Stomach (tissue), 9 donors: Measurements from ENCODE around the gene PTGIR. TPM values are rescaled to one million over a fixed set of nuclear protein-coding genes. Genes with fewer than 3 reads are reported as not detected.

Experiments used
- DNase-seq, 2 donors: peaks; one replicate each; pipeline versions ENCODE4 v3.0.0 to v3.0.0-alpha.2; 2013 to 2019
- H3K27ac ChIP-seq, 5 donors: fragments of 200-600 bp in 4 of 5; sonication (generic) in 4 of 5; one replicate each; pipeline ENCODE4 v1.5.1; 2013 to 2019; ENCODE audit warnings: mild to moderate bottlenecking in 1 of 5, moderate library complexity in 1 of 5
- H3K27me3 ChIP-seq, 3 donors: fragments of 200-600 bp; sonication (generic); one replicate each; pipeline ENCODE4 v1.5.1; 2017 to 2019; ENCODE audit warnings: mixed run types in 1 of 3
- H3K36me3 ChIP-seq, 4 donors: fragments of 200-600 bp; sonication (generic); 1 replicate in 3 of 4; 2 replicates in 1 of 4; pipeline ENCODE4 v1.5.1; 2016 to 2019
- H3K4me1 ChIP-seq, 4 donors: fragments of 200-600 bp; sonication (generic); one replicate each; pipeline ENCODE4 v1.5.1; 2016 to 2019
- H3K4me3 ChIP-seq, 4 donors: fragments of 200-600 bp; sonication (generic) in 3 of 4; one replicate each; pipeline ENCODE4 v1.5.1; 2016 to 2019; ENCODE audit warnings: mild to moderate bottlenecking in 1 of 4
- H3K9me3 ChIP-seq, 4 donors: fragments of 200-600 bp; sonication (generic); one replicate each; pipeline ENCODE4 v1.5.1; 2016 to 2019
- EP300 ChIP-seq: sonication (generic); formaldehyde crosslinking; IDR thresholded peaks from one replicate; pipeline ENCODE4 v1.6.1; 2017; ENCODE audit warnings: antibody characterized with exemption
- POLR2A ChIP-seq, 4 donors: fragments of 450-650 bp; IDR thresholded peaks; one replicate each; pipeline ENCODE4 v1.6.1; 2016; ENCODE audit warnings: antibody characterized with exemption in 4 of 4, control low read depth in 2 of 4, mild to moderate bottlenecking in 1 of 4, moderate library complexity in 1 of 4
- POLR2AphosphoS5 ChIP-seq, 3 donors: sonication (generic); formaldehyde crosslinking; IDR thresholded peaks; one replicate each; pipeline ENCODE4 v1.6.1; 2016; ENCODE audit warnings: antibody characterized with exemption in 3 of 3
- WGBS, 5 donors: extraction: QIAGEN DNeasy Blood & Tissue Kit in 3 of 5; methylation state at CpG; one replicate each; pipeline versions ENCODE4 v1.1.5 to v1.1.7; 2013 to 2018; 5-methylcytosine and 5-hydroxymethylcytosine counted together
- intact Hi-C: fragments of 100-400 bp; cut with DNase I; formaldehyde crosslinking; loops from one replicate; pipeline ENCODE4 v1.15.1; 2023; ENCODE audit warnings: low total_unique reads
- polyA plus RNA-seq, 3 donors: library from polyadenylated mRNA; stranded (reverse); fragments of 200-250 nt; gene quantifications; one replicate each; pipeline ENCODE4 v1.2.3, GENCODE V29; 2013
- total RNA-seq, 5 donors: library from RNA; depleted of rRNA; stranded (reverse); fragments of >200 nt; gene quantifications; one replicate each; pipeline versions ENCODE4 v1.1.0 to v1.2.3, GENCODE V29; 2014 to 2016
- TF ChIP-seq, protein P1 (sequence below), 7 experiments: fragments of 450-650 bp in 4 of 7; fragments of 200-600 bp in 3 of 7; sonication (generic) in 3 of 7; IDR thresholded peaks; one replicate each; pipeline ENCODE4 v1.5.1; 2016 to 2019; ENCODE audit warnings: antibody characterized with exemption in 7 of 7, control low read depth in 2 of 7, mild to moderate bottlenecking in 1 of 7
- donor health status: healthy with polysubstance abuse.
- donor health status: Bipolar disorder and iron deficiency.
- donor health status: healthy.

Gene PTGIR
- total and polyA plus RNA-seq, 8 donors: 1.6 to 6.7 (median 1.8) TPM; not detected in 2

DNA sequence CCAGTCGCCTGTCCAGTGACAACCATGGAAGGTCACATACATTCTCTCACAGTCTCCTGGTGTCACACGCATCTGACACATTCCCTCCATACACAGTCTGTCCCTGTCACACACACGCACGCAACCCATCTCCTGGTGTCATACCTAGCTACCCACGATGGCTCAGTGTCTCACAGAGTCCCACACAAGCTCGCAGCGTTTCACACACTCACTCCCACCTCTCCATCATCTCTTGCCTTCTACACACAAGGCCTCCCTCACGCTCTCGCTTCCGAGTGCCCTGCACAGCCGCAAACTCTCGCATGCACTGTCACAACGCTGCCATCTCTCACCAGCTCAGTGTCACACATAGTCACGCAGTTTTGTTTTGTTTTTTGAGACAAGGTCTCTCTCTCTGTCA is 12.3 kb upstream of the PTGIR start:
- Histone ChIP-seq H3K4me1 (peaks cover 30 to 56% (median 52%) of the 10 kb centered on the region in 4 donors), H3K4me3 (no peak overlapping the region), H3K9me3 (no peaks in the 10 kb centered on the region), H3K36me3 (no peaks in the 10 kb centered on the region), H3K27me3 (peaks cover 0 to 74% (median 22%) of the 10 kb centered on the region in 3 donors), H3K27ac (no peak overlapping the region)
- intact Hi-C loops: no loop called here
- TF ChIP-seq POLR2A (IDR thresholded peaks at IDR 0.05): no peak
- TF ChIP-seq, protein P1, sequence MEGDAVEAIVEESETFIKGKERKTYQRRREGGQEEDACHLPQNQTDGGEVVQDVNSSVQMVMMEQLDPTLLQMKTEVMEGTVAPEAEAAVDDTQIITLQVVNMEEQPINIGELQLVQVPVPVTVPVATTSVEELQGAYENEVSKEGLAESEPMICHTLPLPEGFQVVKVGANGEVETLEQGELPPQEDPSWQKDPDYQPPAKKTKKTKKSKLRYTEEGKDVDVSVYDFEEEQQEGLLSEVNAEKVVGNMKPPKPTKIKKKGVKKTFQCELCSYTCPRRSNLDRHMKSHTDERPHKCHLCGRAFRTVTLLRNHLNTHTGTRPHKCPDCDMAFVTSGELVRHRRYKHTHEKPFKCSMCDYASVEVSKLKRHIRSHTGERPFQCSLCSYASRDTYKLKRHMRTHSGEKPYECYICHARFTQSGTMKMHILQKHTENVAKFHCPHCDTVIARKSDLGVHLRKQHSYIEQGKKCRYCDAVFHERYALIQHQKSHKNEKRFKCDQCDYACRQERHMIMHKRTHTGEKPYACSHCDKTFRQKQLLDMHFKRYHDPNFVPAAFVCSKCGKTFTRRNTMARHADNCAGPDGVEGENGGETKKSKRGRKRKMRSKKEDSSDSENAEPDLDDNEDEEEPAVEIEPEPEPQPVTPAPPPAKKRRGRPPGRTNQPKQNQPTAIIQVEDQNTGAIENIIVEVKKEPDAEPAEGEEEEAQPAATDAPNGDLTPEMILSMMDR (IDR thresholded peaks at IDR 0.05): no peak
- TF ChIP-seq POLR2AphosphoS5 (IDR thresholded peaks at IDR 0.05): no peak
- no peak for TF ChIP-seq EP300
- WGBS, 5 donors: 75 to 80% (median 77%) methylated on average over 14 of the region's 14 CpGs
- DNase-seq: no peak

DNA sequence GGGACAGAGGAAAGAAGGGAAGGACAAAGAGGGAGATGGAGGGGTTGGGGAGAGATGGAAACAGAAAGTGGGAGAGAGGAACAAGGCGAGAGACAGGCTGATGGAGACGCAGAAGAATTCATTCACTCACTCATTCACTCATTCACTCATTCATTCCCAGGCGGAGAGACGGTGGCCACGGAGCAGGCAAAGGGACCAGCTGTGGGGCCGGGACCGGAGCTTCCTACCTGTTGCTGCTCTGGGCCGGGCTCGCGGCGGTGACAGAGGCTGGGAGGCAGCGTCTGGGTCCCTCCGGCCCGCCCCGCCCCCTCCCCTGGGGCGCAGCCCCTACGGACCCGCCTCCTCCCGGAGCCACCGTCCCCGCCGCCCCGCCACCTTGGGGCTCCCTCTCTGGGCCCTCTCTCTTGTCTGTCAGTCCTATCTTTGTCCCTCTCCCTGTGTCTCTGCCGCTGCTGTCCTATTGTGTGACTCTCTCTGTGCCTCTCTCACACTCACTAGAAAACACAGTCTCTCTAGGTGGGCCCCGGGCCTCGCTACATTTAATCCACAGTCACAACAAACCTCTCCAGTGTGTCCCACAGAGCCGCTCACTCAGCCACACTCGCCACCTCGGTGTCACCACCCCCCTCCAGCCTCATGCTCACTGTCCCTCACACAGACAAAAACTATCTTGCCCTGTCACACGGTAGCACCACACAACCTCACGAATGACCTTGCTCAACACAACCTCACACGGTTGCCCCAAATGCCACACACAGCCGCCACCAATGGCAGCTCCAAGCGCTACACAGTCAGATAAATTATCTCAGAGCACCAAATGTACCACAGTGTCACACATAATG is 11.3 kb upstream of the PTGIR start, which contains the start of gene GNG8:
GNG8 (minus strand) TSS at position 283 of the 842 bp plus-strand sequence. CDS start 1,520 bp downstream, outside the sequence.
- Histone ChIP-seq H3K36me3 (no peaks in the 10 kb centered on the region), H3K4me1 (peaks cover 30 to 56% (median 52%) of the 10 kb centered on the region in 4 donors), H3K9me3 (no peaks in the 10 kb centered on the region), H3K4me3 (no peak within 1 kb of the TSS), H3K27me3 (peaks cover 0 to 74% (median 22%) of the 10 kb centered on the region in 3 donors), H3K27ac (peak within 1 kb of the TSS in 1 of 5 donors; percentile 51)
- no peak for DNase-seq
- WGBS, 5 donors: 16 to 35% (median 23%) methylated on average over 23 to 34 of the region's 34 CpGs
- TF ChIP-seq POLR2AphosphoS5 (IDR thresholded peaks at IDR 0.05): no peak
- no peak for TF ChIP-seq EP300
- intact Hi-C loops: no loop called here

- peaks cover 0 to 61% (median 17%) of the 10 kb centered on the region in 3 donors for H3K27me3 ChIP-seq
- no peak for TF ChIP-seq POLR2A (IDR thresholded peaks at IDR 0.05)
- TF ChIP-seq POLR2AphosphoS5 (IDR thresholded peaks at IDR 0.05): no peak
- TF ChIP-seq, protein P1 (IDR thresholded peaks at IDR 0.05): no peak
- TF ChIP-seq EP300: no peak
- no peaks in the 10 kb centered on the region for H3K36me3 ChIP-seq
- WGBS, 5 donors: 3 to 9% (median 6%) methylated on average over 17 to 23 of the region's 23 CpGs
- H3K4me1 ChIP-seq: peaks cover 28 to 60% (median 52%) of the 10 kb centered on the region in 4 donors
- no peaks in the 10 kb centered on the region for H3K9me3 ChIP-seq
- intact Hi-C loops: no loop called here
- H3K27ac ChIP-seq: peak overlapping the region in 1 of 5 donors; percentile 56
- H3K4me3 ChIP-seq: peak overlapping the region; percentile 31 to 40 (median 36)
- no peak for DNase-seq
These were observed 9.8 kb upstream of the PTGIR start for GRCh38 chr19:46634656-46635218.

GRCh38 chr19:46634045-46634655 is 9.3 kb upstream of the PTGIR start:
- Histone ChIP-seq H3K27me3 (peaks cover 0 to 55% (median 11%) of the 10 kb centered on the region in 3 donors), H3K4me3 (peak overlapping the region; percentile 31 to 40 (median 36)), H3K36me3 (no peaks in the 10 kb centered on the region), H3K27ac (peak overlapping the region in 2 of 5 donors; percentile 35 to 56), H3K9me3 (no peaks in the 10 kb centered on the region), H3K4me1 (peaks cover 22 to 57% (median 49%) of the 10 kb centered on the region in 4 donors)
- DNase-seq: peak; percentile 95 to 96
- intact Hi-C loops: no loop called here
- TF ChIP-seq POLR2AphosphoS5 (IDR thresholded peaks at IDR 0.05): peak in 1 of 3 donors; percentile 55
- TF ChIP-seq EP300: no peak
- 3 to 9% (median 4%) methylated on average over 24 to 38 of the region's 38 CpGs for WGBS, 5 donors

GRCh38 chr19:46633130-46633529 is 8.2 kb upstream of the PTGIR start:
- peaks cover 0 to 46% (median 9%) of the 10 kb centered on the region in 3 donors for H3K27me3 ChIP-seq
- H3K36me3 ChIP-seq: no peaks in the 10 kb centered on the region
- peaks cover 17 to 47% (median 40%) of the 10 kb centered on the region in 4 donors for H3K4me1 ChIP-seq
- H3K9me3 ChIP-seq: no peaks in the 10 kb centered on the region
- DNase-seq: no peak
- no peak for TF ChIP-seq EP300
- TF ChIP-seq POLR2A (IDR thresholded peaks at IDR 0.05): no peak
- no peak for TF ChIP-seq POLR2AphosphoS5 (IDR thresholded peaks at IDR 0.05)
- TF ChIP-seq, protein P1 (IDR thresholded peaks at IDR 0.05): no peak
- 78 to 93% (median 88%) methylated on average over 3 of the region's 3 CpGs for WGBS, 5 donors
- no peak overlapping the region for H3K4me3 ChIP-seq
- intact Hi-C loops: no loop called here
- H3K27ac ChIP-seq: no peak overlapping the region
